Myocyte (in vitro differentiated cells): ENCODE data around the gene GCM1. TPM values are rescaled to one million over a fixed set of nuclear protein-coding genes. Genes with fewer than 3 reads are reported as not detected.

Experiments used
- DNase-seq: peaks from one replicate; pipeline ENCODE4 v3.0.0-alpha.2; 2012; ENCODE audit warnings: low read depth
- total RNA-seq: library from RNA; depleted of rRNA; stranded (reverse); fragments of >200 nt; gene quantifications from 2 replicates; pipeline ENCODE4 v1.2.3, GENCODE V29; 2014

GCM1 gene
- total RNA-seq, 1 donor from 2014 or later = not detected

- no peak for DNase-seq
Measured at GRCh38 chr6:53154071-53154470, 5.4 kb upstream of the GCM1 start.

- no peak for DNase-seq
Measured at GRCh38 chr6:53152576-53152975, 3.9 kb upstream of the GCM1 start.

- DNase-seq = no peak
Measured at GRCh38 chr6:53151676-53152075, 3.0 kb upstream of the GCM1 start.

GRCh38 chr6:53144802-53145201 lies 3.8 kb downstream of the GCM1 start:
- no peak for DNase-seq

GRCh38 chr6:53143710-53144109 lies 4.9 kb downstream of the GCM1 start:
- DNase-seq = no peak

GRCh38 chr6:53142810-53143209 lies 5.8 kb downstream of the GCM1 start:
- no peak for DNase-seq

GRCh38 chr6:53139841-53140413 lies 8.7 kb downstream of the GCM1 start:
- DNase-seq = no peak

GRCh38 chr6:53136000-53136609 lies 12.5 kb downstream of the GCM1 start:
- no peak for DNase-seq

GRCh38 chr6:53134601-53135235 lies 13.9 kb downstream of the GCM1 start:
- DNase-seq = no peak

GRCh38 chr6:53133961-53134360 lies 14.7 kb downstream of the GCM1 start:
- DNase-seq = no peak

- no peak for DNase-seq
Measured at GRCh38 chr6:53130569-53131290, 17.9 kb downstream of the GCM1 start.

GRCh38 chr6:53128842-53129241 lies 19.8 kb downstream of the GCM1 start:
- DNase-seq = no peak

GRCh38 chr6:53125276-53125675 lies 23.4 kb downstream of the GCM1 start:
- DNase-seq = no peak

GRCh38 chr6:53124131-53124800 lies 24.4 kb downstream of the GCM1 start:
- no peak for DNase-seq

GRCh38 chr6:53119772-53120409 lies 28.8 kb downstream of the GCM1 start:
- DNase-seq = peak; percentile 83

GRCh38 chr6:53119349-53119748 lies 29.3 kb downstream of the GCM1 start:
- peak; percentile 44 for DNase-seq

GRCh38 chr6:53115741-53116140 lies 32.9 kb downstream of the GCM1 start:
- DNase-seq = no peak

- no peak for DNase-seq
Measured at GRCh38 chr6:53115113-53115512, 33.5 kb downstream of the GCM1 start.

- DNase-seq = no peak
Measured at GRCh38 chr6:53113742-53114141, 34.9 kb downstream of the GCM1 start.

GRCh38 chr6:53112871-53113270 lies 35.8 kb downstream of the GCM1 start:
- DNase-seq = no peak

GRCh38 chr6:53112404-53112803 lies 36.2 kb downstream of the GCM1 start:
- DNase-seq = no peak
